ENCODE results near the gene DCDC2C.

- TF ChIP-seq CTCF (IDR thresholded peaks at IDR 0.05; ENCODE audit: poor library complexity) (no peak), EZH2 (IDR thresholded peaks at IDR 0.05; ENCODE audit: borderline replicate concordance) (no peak)
Observed at GRCh38 chr2:3727397-3728045, 24.1 kb downstream of the DCDC2C start.
